Glutamatergic neuron (in vitro differentiated cells): ENCODE results near the gene RASD1. TPM values are rescaled to one million over a fixed set of nuclear protein-coding genes. Genes with fewer than 3 reads are reported as not detected.

ENCODE experiments used
- DNase-seq: peaks from one replicate; pipeline ENCODE4 v3.0.0; 2022
- H3K27ac Mint-ChIP-seq: one replicate; pipeline ENCODE4 v1.8.0; 2020; ENCODE audit warnings: mild to moderate bottlenecking, mixed read lengths, inconsistent platforms; ENCODE audit not compliant: unreplicated experiment
- H3K27me3 Mint-ChIP-seq: one replicate; pipeline ENCODE4 v1.8.0; 2020; ENCODE audit warnings: mild to moderate bottlenecking, moderate library complexity, mixed read lengths, inconsistent platforms; ENCODE audit not compliant: unreplicated experiment
- H3K36me3 Mint-ChIP-seq: one replicate; pipeline ENCODE4 v1.8.0; 2020; ENCODE audit warnings: mild to moderate bottlenecking, mixed read lengths, inconsistent platforms; ENCODE audit not compliant: unreplicated experiment
- H3K4me1 Mint-ChIP-seq: one replicate; pipeline ENCODE4 v1.8.0; 2020; ENCODE audit warnings: mild to moderate bottlenecking, low read depth, mixed read lengths, inconsistent platforms; ENCODE audit not compliant: unreplicated experiment
- H3K4me3 Mint-ChIP-seq: one replicate; pipeline ENCODE4 v1.8.0; 2020; ENCODE audit warnings: mild to moderate bottlenecking, mixed read lengths, inconsistent platforms; ENCODE audit not compliant: unreplicated experiment
- H3K9me3 Mint-ChIP-seq: one replicate; pipeline ENCODE4 v1.8.0; 2020; ENCODE audit warnings: mild to moderate bottlenecking, moderate library complexity, mixed read lengths, inconsistent platforms; ENCODE audit not compliant: unreplicated experiment
- CTCF ChIP-seq: fragments of 200-600 bp; sonication (generic); IDR thresholded peaks from one replicate; pipeline ENCODE4 v1.5.0; 2021; ENCODE audit not compliant: partially characterized antibody, unreplicated experiment
- total RNA-seq: library from RNA; stranded (reverse); fragmentation: NEBNext Ultra II Directional; extraction: Animal tissue kit (Norgen Biotek cat#: 25700); gene quantifications from one replicate; pipeline ENCODE4 v1.2.1, GENCODE V29; 2021; ENCODE audit not compliant: unreplicated experiment

The RASD1 gene
- total RNA-seq, 1 donor from 2014 or later = 140 TPM

- H3K4me1 Mint-ChIP-seq = peaks cover 7% of the 10 kb centered on the region
- peaks cover 3% of the 10 kb centered on the region for H3K9me3 Mint-ChIP-seq
- H3K4me3 Mint-ChIP-seq = no peak overlapping the region
- TF ChIP-seq CTCF = no peak
- H3K36me3 Mint-ChIP-seq = no peaks in the 10 kb centered on the region
- H3K27ac Mint-ChIP-seq = no peak overlapping the region
- DNase-seq = no peak
- H3K27me3 Mint-ChIP-seq = peaks cover 5% of the 10 kb centered on the region
Observed at GRCh38 chr17:17510456-17511292, 14.5 kb upstream of the RASD1 start.

- H3K4me1 Mint-ChIP-seq = peaks cover 3% of the 10 kb centered on the region
- H3K27ac Mint-ChIP-seq = peak overlapping the region; percentile 43
- TF ChIP-seq CTCF = no peak
- no peak overlapping the region for H3K4me3 Mint-ChIP-seq
- H3K9me3 Mint-ChIP-seq = peaks cover 3% of the 10 kb centered on the region
- H3K27me3 Mint-ChIP-seq = peaks cover 5% of the 10 kb centered on the region
- H3K36me3 Mint-ChIP-seq = no peaks in the 10 kb centered on the region
- DNase-seq = no peak
Observed at GRCh38 chr17:17509601-17510425, 13.6 kb upstream of the RASD1 start.

GRCh38 chr17:17508646-17509591, 12.7 kb upstream of the RASD1 start:
- Mint-ChIP-seq H3K27me3 (peaks cover 4% of the 10 kb centered on the region), H3K4me1 (peaks cover 3% of the 10 kb centered on the region), H3K36me3 (no peaks in the 10 kb centered on the region), H3K4me3 (no peak overlapping the region), H3K9me3 (peaks cover 2% of the 10 kb centered on the region), H3K27ac (no peak overlapping the region)
- TF ChIP-seq CTCF = no peak
- no peak for DNase-seq

- H3K4me1 Mint-ChIP-seq = peaks cover 5% of the 10 kb centered on the region
- no peaks in the 10 kb centered on the region for H3K36me3 Mint-ChIP-seq
- no peaks in the 10 kb centered on the region for H3K9me3 Mint-ChIP-seq
- no peak overlapping the region for H3K27ac Mint-ChIP-seq
- H3K27me3 Mint-ChIP-seq = peaks cover 7% of the 10 kb centered on the region
- DNase-seq = no peak
- no peak overlapping the region for H3K4me3 Mint-ChIP-seq
- TF ChIP-seq CTCF = no peak
Observed at GRCh38 chr17:17508019-17508535, 11.9 kb upstream of the RASD1 start.
